Measurements from ENCODE around the gene TBC1D9. TPM values are rescaled to one million over a fixed set of nuclear protein-coding genes. Genes with fewer than 3 reads are reported as not detected.

TBC1D9 gene
- total and polyA plus RNA-seq, 10 of the 15 experiments (the other 5 are each of a cell fraction or from before 2014, with no cell fraction given), result 0.87 to 14.9 (median 7.1) TPM

GRCh38 chr4:140800666-140801065, 44.5 kb upstream of the TBC1D9 start (continued):
- TF ChIP-seq, protein P1, sequence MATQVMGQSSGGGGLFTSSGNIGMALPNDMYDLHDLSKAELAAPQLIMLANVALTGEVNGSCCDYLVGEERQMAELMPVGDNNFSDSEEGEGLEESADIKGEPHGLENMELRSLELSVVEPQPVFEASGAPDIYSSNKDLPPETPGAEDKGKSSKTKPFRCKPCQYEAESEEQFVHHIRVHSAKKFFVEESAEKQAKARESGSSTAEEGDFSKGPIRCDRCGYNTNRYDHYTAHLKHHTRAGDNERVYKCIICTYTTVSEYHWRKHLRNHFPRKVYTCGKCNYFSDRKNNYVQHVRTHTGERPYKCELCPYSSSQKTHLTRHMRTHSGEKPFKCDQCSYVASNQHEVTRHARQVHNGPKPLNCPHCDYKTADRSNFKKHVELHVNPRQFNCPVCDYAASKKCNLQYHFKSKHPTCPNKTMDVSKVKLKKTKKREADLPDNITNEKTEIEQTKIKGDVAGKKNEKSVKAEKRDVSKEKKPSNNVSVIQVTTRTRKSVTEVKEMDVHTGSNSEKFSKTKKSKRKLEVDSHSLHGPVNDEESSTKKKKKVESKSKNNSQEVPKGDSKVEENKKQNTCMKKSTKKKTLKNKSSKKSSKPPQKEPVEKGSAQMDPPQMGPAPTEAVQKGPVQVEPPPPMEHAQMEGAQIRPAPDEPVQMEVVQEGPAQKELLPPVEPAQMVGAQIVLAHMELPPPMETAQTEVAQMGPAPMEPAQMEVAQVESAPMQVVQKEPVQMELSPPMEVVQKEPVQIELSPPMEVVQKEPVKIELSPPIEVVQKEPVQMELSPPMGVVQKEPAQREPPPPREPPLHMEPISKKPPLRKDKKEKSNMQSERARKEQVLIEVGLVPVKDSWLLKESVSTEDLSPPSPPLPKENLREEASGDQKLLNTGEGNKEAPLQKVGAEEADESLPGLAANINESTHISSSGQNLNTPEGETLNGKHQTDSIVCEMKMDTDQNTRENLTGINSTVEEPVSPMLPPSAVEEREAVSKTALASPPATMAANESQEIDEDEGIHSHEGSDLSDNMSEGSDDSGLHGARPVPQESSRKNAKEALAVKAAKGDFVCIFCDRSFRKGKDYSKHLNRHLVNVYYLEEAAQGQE (IDR thresholded peaks at IDR 0.05; ENCODE audit: low read depth, low read length), result no peak
- TF ChIP-seq POLR2AphosphoS5 (IDR thresholded peaks at IDR 0.05; ENCODE audit: low read length) (no peak), ZBTB40 (IDR thresholded peaks at IDR 0.05; ENCODE audit: borderline replicate concordance) (no peak), PML (IDR thresholded peaks at IDR 0.05; ENCODE audit: low read length) (no peak), NFYA (IDR thresholded peaks at IDR 0.05; ENCODE audit: borderline replicate concordance, low read depth, low read length) (no peak), TBL1XR1 (IDR thresholded peaks at IDR 0.05; ENCODE audit: low read depth, low read length) (no peak), BCL3 (IDR thresholded peaks at IDR 0.05; ENCODE audit: borderline replicate concordance, insufficient read depth, low read depth, low read length, poor library complexity, severe bottlenecking) (no peak), RB1 (IDR thresholded peaks at IDR 0.05; ENCODE audit: borderline replicate concordance) (no peak), CBFB (IDR thresholded peaks at IDR 0.05; ENCODE audit: low read depth) (no peak), YBX1 (IDR thresholded peaks at IDR 0.05) (no peak), NBN (IDR thresholded peaks at IDR 0.05) (no peak), BACH1 (IDR thresholded peaks at IDR 0.05; ENCODE audit: borderline replicate concordance) (no peak), EED (IDR thresholded peaks at IDR 0.05; ENCODE audit: low read depth) (peak; percentile 81), CREM (IDR thresholded peaks at IDR 0.05; ENCODE audit: low read depth) (no peak), SUZ12 (IDR thresholded peaks at IDR 0.05; ENCODE audit: unreplicated experiment) (no peak), PAX8 (IDR thresholded peaks at IDR 0.05) (no peak)
- TF ChIP-seq, protein P2, sequence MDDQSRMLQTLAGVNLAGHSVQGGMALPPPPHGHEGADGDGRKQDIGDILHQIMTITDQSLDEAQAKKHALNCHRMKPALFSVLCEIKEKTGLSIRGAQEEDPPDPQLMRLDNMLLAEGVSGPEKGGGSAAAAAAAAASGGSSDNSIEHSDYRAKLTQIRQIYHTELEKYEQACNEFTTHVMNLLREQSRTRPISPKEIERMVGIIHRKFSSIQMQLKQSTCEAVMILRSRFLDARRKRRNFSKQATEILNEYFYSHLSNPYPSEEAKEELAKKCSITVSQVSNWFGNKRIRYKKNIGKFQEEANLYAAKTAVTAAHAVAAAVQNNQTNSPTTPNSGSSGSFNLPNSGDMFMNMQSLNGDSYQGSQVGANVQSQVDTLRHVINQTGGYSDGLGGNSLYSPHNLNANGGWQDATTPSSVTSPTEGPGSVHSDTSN (IDR thresholded peaks at IDR 0.05; ENCODE audit: insufficient replicate concordance, low read depth, low read length), result no peak
- TF ChIP-seq, protein P3, sequence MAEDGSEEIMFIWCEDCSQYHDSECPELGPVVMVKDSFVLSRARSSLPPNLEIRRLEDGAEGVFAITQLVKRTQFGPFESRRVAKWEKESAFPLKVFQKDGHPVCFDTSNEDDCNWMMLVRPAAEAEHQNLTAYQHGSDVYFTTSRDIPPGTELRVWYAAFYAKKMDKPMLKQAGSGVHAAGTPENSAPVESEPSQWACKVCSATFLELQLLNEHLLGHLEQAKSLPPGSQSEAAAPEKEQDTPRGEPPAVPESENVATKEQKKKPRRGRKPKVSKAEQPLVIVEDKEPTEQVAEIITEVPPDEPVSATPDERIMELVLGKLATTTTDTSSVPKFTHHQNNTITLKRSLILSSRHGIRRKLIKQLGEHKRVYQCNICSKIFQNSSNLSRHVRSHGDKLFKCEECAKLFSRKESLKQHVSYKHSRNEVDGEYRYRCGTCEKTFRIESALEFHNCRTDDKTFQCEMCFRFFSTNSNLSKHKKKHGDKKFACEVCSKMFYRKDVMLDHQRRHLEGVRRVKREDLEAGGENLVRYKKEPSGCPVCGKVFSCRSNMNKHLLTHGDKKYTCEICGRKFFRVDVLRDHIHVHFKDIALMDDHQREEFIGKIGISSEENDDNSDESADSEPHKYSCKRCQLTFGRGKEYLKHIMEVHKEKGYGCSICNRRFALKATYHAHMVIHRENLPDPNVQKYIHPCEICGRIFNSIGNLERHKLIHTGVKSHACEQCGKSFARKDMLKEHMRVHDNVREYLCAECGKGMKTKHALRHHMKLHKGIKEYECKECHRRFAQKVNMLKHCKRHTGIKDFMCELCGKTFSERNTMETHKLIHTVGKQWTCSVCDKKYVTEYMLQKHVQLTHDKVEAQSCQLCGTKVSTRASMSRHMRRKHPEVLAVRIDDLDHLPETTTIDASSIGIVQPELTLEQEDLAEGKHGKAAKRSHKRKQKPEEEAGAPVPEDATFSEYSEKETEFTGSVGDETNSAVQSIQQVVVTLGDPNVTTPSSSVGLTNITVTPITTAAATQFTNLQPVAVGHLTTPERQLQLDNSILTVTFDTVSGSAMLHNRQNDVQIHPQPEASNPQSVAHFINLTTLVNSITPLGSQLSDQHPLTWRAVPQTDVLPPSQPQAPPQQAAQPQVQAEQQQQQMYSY (CRISPR knock-in tag; IDR thresholded peaks at IDR 0.05), result no peak
